ENCODE data around the gene RDH13. TPM values are rescaled to one million over a fixed set of nuclear protein-coding genes. Genes with fewer than 3 reads are reported as not detected.
A peak's percentile ranks its signal among the peaks of the same experiment; 100 is the strongest.

Gene RDH13
- total RNA-seq, 1 experiment from 2014 or later: 43.3 TPM

- DNase-seq: no peak
- no peak for TF ChIP-seq CTCF (IDR thresholded peaks at IDR 0.05; ENCODE audit: insufficient read depth in 1 of 2, low read depth in 1 of 2, low read length in 1 of 2, severe bottlenecking in 1 of 2, unreplicated experiment in 1 of 2)
- intact Hi-C loops (cut with micrococcal nuclease; ENCODE audit: unreplicated experiment): no loop called here
- no peak overlapping the region for H3K4me3 Mint-ChIP-seq (ENCODE audit: unreplicated experiment)
- BruUV-seq (replicated peaks): no TSS peak
- H3K4me3 ChIP-seq (ENCODE audit: low read depth, low read length): no peak overlapping the region
- H3K9me3 Mint-ChIP-seq (ENCODE audit: unreplicated experiment): no peaks in the 10 kb centered on the region
- peaks cover 26% of the 10 kb centered on the region for H3K36me3 Mint-ChIP-seq (ENCODE audit: insufficient read depth, unreplicated experiment)
- H3K27me3 Mint-ChIP-seq (ENCODE audit: insufficient read depth, unreplicated experiment): no peaks in the 10 kb centered on the region
- peaks cover 7% of the 10 kb centered on the region; the same call in 1 of the 2 replicates for H3K9me3 ChIP-seq
- no peaks in the 10 kb centered on the region for H3K4me1 ChIP-seq
- CTCF ChIA-PET: no interaction called here
- no peak overlapping the region for H3K27ac Mint-ChIP-seq (ENCODE audit: unreplicated experiment)
- H3K27me3 ChIP-seq (replicated peaks; ENCODE audit: control insufficient read depth, insufficient read depth, low read length): no peaks in the 10 kb centered on the region
- H3K4me1 Mint-ChIP-seq (ENCODE audit: low read depth, unreplicated experiment): no peaks in the 10 kb centered on the region
- no peaks in the 10 kb centered on the region; the same call in 1 of the 2 replicates for H3K36me3 ChIP-seq (ENCODE audit: control insufficient read depth, insufficient read depth, low read length)
- POLR2A ChIA-PET: no interaction called here
Observed at GRCh38 chr19:55101261-55101660, 38.3 kb upstream of the RDH13 start.

GRCh38 chr19:55099557-55100506 lies 36.9 kb upstream of the RDH13 start:
- POLR2A ChIA-PET: no interaction called here
- no TSS peak for BruUV-seq (replicated peaks)
- peak; percentile 45 to 64 for DNase-seq
- Histone ChIP-seq H3K36me3 (ENCODE audit: control insufficient read depth, insufficient read depth, low read length) (no peaks in the 10 kb centered on the region; the same call in none of the 2 replicates), H3K4me1 (no peaks in the 10 kb centered on the region), H3K27me3 (replicated peaks; ENCODE audit: control insufficient read depth, insufficient read depth, low read length) (no peaks in the 10 kb centered on the region), H3K4me3 (ENCODE audit: low read depth, low read length) (no peak overlapping the region), H3K9me3 (peaks cover 7% of the 10 kb centered on the region; the same call in 1 of the 2 replicates)
- no peaks in the 10 kb centered on the region for H3K27me3 Mint-ChIP-seq (ENCODE audit: insufficient read depth, unreplicated experiment)
- no peak overlapping the region for H3K4me3 Mint-ChIP-seq (ENCODE audit: unreplicated experiment)
- no peaks in the 10 kb centered on the region for H3K9me3 Mint-ChIP-seq (ENCODE audit: unreplicated experiment)
- CTCF ChIA-PET: interaction anchor here (0.9 to 1.2 kb wide), 2 partner anchors 11 to 60 kb away, joined by 3 to 4 read pairs; no protein-coding TSS in a partner anchor
- intact Hi-C loops (cut with micrococcal nuclease; ENCODE audit: unreplicated experiment): no loop called here
- H3K36me3 Mint-ChIP-seq (ENCODE audit: insufficient read depth, unreplicated experiment): peaks cover 22% of the 10 kb centered on the region
- TF ChIP-seq CTCF (IDR thresholded peaks at IDR 0.05; ENCODE audit: insufficient read depth in 1 of 2, low read depth in 1 of 2, low read length in 1 of 2, severe bottlenecking in 1 of 2, unreplicated experiment in 1 of 2): peak; percentile 31 to 38
- no peak overlapping the region for H3K27ac Mint-ChIP-seq (ENCODE audit: unreplicated experiment)
- no peaks in the 10 kb centered on the region for H3K4me1 Mint-ChIP-seq (ENCODE audit: low read depth, unreplicated experiment)

GRCh38 chr19:55098716-55099556 lies 36.0 kb upstream of the RDH13 start:
- intact Hi-C loops (cut with micrococcal nuclease; ENCODE audit: unreplicated experiment): no loop called here
- POLR2A ChIA-PET: no interaction called here

More at GRCh38 chr19:55098716-55099556, 36.0 kb upstream of the RDH13 start:
- Histone ChIP-seq H3K4me3 (ENCODE audit: low read depth, low read length) (no peak overlapping the region), H3K4me1 (no peaks in the 10 kb centered on the region), H3K36me3 (ENCODE audit: control insufficient read depth, insufficient read depth, low read length) (peaks cover 1% of the 10 kb centered on the region), H3K9me3 (peaks cover 7% of the 10 kb centered on the region; the same call in 1 of the 2 replicates), H3K27me3 (replicated peaks; ENCODE audit: control insufficient read depth, insufficient read depth, low read length) (no peaks in the 10 kb centered on the region)
- TF ChIP-seq CTCF (IDR thresholded peaks at IDR 0.05; ENCODE audit: insufficient read depth in 1 of 2, low read depth in 1 of 2, low read length in 1 of 2, severe bottlenecking in 1 of 2, unreplicated experiment in 1 of 2): peak in 1 of 2 experiments; percentile 19
- no peaks in the 10 kb centered on the region for H3K4me1 Mint-ChIP-seq (ENCODE audit: low read depth, unreplicated experiment)
- H3K27ac Mint-ChIP-seq (ENCODE audit: unreplicated experiment): no peak overlapping the region
- H3K36me3 Mint-ChIP-seq (ENCODE audit: insufficient read depth, unreplicated experiment): peaks cover 22% of the 10 kb centered on the region
- no peak overlapping the region for H3K4me3 Mint-ChIP-seq (ENCODE audit: unreplicated experiment)
- DNase-seq: no peak
- no peaks in the 10 kb centered on the region for H3K9me3 Mint-ChIP-seq (ENCODE audit: unreplicated experiment)
- CTCF ChIA-PET: interaction anchor here (0.9 to 1.2 kb wide), 2 partner anchors 10 to 61 kb away, joined by 3 to 4 read pairs; no protein-coding TSS in a partner anchor
- no peaks in the 10 kb centered on the region for H3K27me3 Mint-ChIP-seq (ENCODE audit: insufficient read depth, unreplicated experiment)
- no TSS peak for BruUV-seq (replicated peaks)

Measured in Caco-2 (cell line).